WI38 (cell line): Measurements from ENCODE around the gene ZNF689.
"Not testable (repeated sequence)": the region's sequence is repeated elsewhere in the genome, so short reads cannot be mapped to it uniquely, and the experiment has no call there.

Source experiments
- H3K4me3 ChIP-seq: 2 replicates; pipeline ENCODE4 v1.5.1; 2011; ENCODE audit warnings: low read depth, mild to moderate bottlenecking, control low read depth, low read length
- CTCF ChIP-seq: IDR thresholded peaks from 2 replicates; pipeline ENCODE4 v1.5.1; 2012; ENCODE audit warnings: low read depth, mild to moderate bottlenecking, control low read depth, low read length

Gene ZNF689

GRCh38 chr16:30604316-30604947, 5.8 kb downstream of the ZNF689 start:
- H3K4me3 ChIP-seq = no peak overlapping the region
- no peak for TF ChIP-seq CTCF

DNA sequence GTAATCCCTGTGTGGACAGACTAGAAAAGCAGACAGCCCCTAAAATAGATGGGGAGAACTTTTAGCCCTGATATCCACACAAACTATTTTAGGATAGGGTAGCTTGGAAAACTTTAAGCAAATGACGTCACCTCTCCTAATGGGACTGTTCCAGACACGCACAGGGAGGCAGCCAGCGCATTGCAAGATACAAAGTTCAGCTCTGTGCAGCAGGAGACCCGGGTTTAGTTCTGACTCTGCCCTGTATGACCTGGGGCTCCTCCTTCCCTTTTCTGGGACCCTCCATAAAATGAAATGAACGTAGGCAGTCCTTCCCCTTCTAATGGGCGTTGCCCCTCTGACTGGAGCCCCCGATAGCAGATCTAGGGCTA, 6.3 kb downstream of the ZNF689 start:
- no peak overlapping the region for H3K4me3 ChIP-seq
- TF ChIP-seq CTCF = no peak

DNA sequence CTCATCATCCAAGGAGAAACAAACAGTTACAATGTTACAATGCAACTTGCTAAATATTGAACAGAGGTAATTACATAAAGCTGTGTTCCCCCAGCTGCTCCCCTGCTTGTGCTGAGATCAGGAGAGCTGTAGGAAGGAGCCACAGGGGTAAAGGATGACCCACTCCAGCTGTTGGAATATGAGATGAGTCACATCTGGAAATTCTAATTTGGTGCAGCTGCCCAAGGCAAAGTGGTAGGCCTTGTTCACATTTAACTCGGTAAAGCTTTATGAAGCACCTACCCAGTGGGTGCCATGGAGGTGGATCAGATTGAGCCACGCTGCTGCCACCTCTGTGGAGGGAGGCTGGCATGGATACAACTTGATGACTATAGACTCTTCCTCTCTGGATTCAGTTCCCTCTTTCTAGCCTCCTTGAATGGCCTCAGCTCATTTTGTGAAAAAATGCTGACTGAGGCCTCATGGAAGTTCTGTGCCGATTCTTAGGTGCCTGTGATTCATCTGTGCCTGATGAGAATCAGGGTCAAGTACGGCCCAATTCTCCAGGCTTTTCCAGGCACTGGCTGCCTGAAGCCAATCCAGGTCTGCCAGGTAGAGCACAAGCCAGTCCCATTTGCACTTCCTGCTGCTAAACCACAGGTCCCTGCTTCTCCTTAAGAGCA, 7.4 kb downstream of the ZNF689 start:
- no peak for TF ChIP-seq CTCF
- no peak overlapping the region for H3K4me3 ChIP-seq

- no peak overlapping the region for H3K4me3 ChIP-seq
- TF ChIP-seq CTCF = no peak
These were observed 8.2 kb downstream of the ZNF689 start for GRCh38 chr16:30601966-30602365.

DNA sequence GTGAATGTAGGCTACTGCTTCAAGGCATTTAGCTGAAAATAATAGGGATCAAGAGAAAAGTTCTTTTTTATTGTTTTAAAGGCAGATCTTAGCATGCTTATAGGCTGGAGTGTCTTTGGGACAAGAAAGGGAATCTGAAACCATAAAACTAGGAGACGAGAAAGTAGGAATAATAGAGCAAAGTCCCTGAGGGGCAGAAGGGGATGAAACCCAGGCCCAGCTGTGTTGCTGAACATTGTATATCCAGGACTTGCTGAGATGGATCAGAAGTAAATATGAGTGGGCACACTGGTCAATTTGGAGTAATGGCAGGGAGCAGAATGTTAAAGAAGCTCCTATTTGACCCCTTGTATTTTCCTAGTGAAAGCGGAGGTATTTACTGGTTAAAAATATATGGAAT, 9.3 kb downstream of the ZNF689 start:
- H3K4me3 ChIP-seq = no peak overlapping the region
- no peak for TF ChIP-seq CTCF

DNA sequence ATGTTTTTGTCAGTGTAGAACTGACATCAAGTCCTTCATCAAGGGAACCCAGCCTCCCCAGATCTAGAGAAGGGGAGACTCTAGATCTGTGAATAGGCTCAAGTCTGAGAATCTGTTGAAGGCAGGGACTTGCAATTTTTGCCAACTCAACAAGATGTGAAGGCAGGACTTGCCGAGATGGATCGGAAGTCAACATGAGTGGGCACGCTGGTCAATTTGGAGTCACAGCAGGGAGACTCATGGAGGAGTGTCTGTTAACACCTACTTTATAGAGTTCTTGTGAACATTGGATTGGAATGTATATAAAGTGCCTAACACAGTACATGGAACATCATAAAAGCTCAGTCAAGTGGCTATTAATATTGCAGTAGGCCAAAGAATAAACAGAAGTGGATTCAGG, 10.0 kb downstream of the ZNF689 start:
- TF ChIP-seq CTCF = no peak
- no peak overlapping the region for H3K4me3 ChIP-seq

DNA sequence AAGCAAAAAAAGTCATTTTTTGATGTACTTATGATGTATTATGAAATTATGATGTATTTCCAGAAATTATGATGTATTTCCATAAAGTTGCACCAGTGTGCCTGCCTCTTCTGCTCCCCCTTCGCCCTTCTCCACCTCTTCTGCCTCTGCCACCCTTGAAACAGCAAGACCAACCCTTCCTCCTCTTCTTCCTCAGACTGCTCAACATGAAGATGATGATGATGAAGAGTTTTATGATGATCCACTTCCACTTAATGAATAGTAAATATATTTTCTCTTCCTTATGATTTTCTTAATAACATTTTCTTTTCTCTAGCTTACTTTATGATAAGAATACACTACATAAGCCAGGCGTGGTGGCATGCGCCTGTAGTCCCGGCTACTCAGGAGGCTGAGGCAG, 17.3 kb downstream of the ZNF689 start:
- TF ChIP-seq CTCF = no peak

GRCh38 chr16:30590869-30591268, 19.3 kb downstream of the ZNF689 start:
- H3K4me3 ChIP-seq = not testable (repeated sequence)

More for the DNA sequence above, 17.3 kb downstream of the ZNF689 start:
- H3K4me3 ChIP-seq = no peak overlapping the region

DNA sequence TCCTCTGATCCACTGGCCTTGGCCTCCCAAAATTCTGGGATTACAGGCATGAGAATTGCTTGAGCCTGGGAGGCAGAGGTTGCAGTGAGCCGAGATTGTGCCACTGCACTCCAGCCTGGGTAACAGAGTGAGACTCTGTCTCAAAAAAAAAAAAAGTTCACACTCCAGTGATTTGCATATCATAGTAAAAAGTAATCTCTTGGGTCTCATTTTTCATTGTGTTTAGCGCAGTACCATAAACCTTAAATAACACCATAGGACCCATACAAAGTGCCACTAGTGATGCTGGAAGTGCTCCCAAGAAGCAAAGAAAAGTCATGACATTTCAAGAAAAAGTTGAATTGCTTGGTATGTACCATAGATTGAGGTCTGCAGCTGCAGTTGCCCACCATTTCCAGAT, 20.6 kb downstream of the ZNF689 start:
- H3K4me3 ChIP-seq = not testable (repeated sequence)
